Measurements from ENCODE around the gene KRTAP10-10.

The KRTAP10-10 gene

DNA sequence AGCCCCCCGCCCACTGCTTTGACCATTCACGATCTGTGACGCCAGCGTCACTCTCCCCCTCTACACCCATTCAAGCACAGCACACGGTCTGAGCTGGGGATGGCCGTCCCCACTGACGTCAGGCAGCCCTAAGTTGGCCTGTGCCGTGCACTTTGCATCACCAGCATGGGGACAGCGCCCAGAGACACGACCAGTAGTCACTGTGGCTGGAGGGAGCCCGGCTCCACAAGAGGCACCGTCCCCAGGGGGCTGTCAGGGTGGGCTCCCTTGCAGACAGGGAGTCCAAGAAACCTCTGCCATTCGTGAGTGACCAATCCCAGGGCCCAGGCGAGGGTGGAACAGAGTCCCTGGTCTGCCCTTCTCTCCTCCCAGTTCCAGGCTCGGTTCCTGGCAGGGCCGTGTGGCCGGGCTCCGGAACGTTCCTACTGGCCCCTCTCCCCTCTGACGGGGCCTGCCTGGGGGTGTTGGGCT, 23.0 kb upstream of the KRTAP10-10 start:
- no peak for DNase-seq (ENCODE audit: insufficient read length, low spot score)
- TF ChIP-seq SPI1 (IDR thresholded peaks at IDR 0.05; ENCODE audit: low read depth, low read length): no peak
- FAIRE-seq: no peak

DNA sequence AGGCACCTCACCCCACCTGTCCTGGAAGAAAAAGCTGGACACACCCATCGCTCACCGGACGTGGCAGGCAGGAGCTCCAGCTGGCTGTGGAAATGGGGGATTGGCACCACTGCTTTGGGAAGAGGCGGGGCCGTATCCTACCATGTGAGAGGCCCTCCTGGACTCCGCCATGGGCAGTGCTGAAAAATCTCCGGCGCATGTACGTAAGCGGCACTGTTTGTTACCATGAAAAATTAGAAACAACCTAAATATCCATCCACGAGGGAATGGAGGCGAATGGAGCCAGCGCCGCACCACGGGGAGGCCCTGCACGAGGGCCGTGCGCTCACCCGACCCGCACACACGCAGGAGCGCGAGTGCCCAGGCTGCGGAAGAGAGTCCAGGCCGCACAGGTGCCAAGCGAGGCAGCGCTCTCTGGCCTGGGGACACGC, 22.2 kb upstream of the KRTAP10-10 start:
- DNase-seq (ENCODE audit: insufficient read length, low spot score) (no peak), FAIRE-seq (no peak)
- no peak for TF ChIP-seq SPI1 (IDR thresholded peaks at IDR 0.05; ENCODE audit: low read depth, low read length)
- no peak for TF ChIP-seq POLR2A (IDR thresholded peaks at IDR 0.05; ENCODE audit: low read depth, low read length)
- TF ChIP-seq POU2F2 (IDR thresholded peaks at IDR 0.05; ENCODE audit: low read depth, low read length): no peak
- TF ChIP-seq TAF1 (IDR thresholded peaks at IDR 0.05; ENCODE audit: low read depth, low read length): no peak
- no peak for TF ChIP-seq POLR2AphosphoS5 (IDR thresholded peaks at IDR 0.05; ENCODE audit: low read depth, low read length)
- no peak for TF ChIP-seq PAX5 (IDR thresholded peaks at IDR 0.05; ENCODE audit: insufficient read depth, low read length, severe bottlenecking)

DNA sequence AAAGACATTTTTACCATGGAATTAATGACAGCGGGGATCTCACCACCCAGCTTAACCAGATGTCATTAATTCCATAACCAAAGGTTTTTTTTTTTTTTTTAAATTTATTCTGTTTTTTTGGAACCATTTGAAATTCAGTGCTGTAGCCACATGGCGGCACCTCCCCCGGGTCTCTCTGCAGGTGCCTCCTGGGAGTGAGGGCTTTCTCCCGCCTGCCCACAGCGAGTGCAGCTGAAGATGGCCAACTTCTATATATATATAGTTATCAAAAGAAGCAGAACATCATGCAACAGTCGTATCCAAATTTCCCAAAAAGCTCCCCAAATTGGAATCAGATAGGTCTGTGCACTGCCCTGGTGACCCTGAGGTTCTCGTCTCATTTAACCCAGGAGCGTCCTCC, 21.7 kb upstream of the KRTAP10-10 start:
- FAIRE-seq (no peak), DNase-seq (ENCODE audit: insufficient read length, low spot score) (no peak)
- TF ChIP-seq POU2F2 (IDR thresholded peaks at IDR 0.05; ENCODE audit: low read depth, low read length) (no peak), TAF1 (IDR thresholded peaks at IDR 0.05; ENCODE audit: low read depth, low read length) (no peak), PAX5 (IDR thresholded peaks at IDR 0.05; ENCODE audit: insufficient read depth, low read length, severe bottlenecking) (no peak), POLR2A (IDR thresholded peaks at IDR 0.05; ENCODE audit: low read depth, low read length) (no peak), SPI1 (IDR thresholded peaks at IDR 0.05; ENCODE audit: low read depth, low read length) (no peak), POLR2AphosphoS5 (IDR thresholded peaks at IDR 0.05; ENCODE audit: low read depth, low read length) (no peak)

DNA sequence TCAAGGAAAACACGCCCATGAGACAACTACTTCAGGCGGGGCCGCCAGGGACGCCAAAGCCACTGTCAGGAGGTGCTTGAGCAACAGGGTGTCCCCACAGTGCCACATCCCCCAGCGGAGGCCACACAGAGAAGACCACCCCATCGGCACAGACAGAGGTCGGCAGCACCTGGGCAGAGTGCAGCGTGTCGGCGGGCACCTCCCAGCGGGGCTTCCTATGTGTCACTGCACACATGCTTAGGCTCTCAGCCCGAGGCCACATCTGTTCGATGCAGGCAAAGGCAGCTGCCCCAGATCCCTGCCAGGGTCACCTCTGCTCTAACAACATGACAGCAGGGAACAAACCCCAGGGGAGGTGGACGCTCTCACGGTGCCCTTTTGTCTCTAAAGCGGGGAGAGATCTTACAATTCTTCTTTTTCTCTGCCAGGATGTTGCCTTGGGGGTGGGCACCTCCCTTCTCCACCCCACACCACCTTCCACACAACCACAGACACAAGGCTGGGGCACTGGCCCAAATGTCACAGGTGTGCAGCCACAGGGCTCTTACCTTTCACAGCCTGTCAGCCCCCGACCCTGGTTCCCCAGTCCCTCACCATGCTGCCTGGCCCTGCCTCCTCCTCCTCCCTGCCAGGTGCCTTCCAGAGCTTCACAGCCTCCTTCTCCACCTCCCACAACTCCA, 21.1 kb upstream of the KRTAP10-10 start:
- FAIRE-seq: no peak
- TF ChIP-seq TAF1 (IDR thresholded peaks at IDR 0.05; ENCODE audit: low read depth, low read length) (no peak), POLR2A (IDR thresholded peaks at IDR 0.05; ENCODE audit: low read depth, low read length) (no peak), SPI1 (IDR thresholded peaks at IDR 0.05; ENCODE audit: low read depth, low read length) (no peak), POU2F2 (IDR thresholded peaks at IDR 0.05; ENCODE audit: low read depth, low read length) (no peak), PAX5 (IDR thresholded peaks at IDR 0.05; ENCODE audit: insufficient read depth, low read length, severe bottlenecking) (no peak), POLR2AphosphoS5 (IDR thresholded peaks at IDR 0.05; ENCODE audit: low read depth, low read length) (no peak)
- no peak for DNase-seq (ENCODE audit: insufficient read length, low spot score)

DNA sequence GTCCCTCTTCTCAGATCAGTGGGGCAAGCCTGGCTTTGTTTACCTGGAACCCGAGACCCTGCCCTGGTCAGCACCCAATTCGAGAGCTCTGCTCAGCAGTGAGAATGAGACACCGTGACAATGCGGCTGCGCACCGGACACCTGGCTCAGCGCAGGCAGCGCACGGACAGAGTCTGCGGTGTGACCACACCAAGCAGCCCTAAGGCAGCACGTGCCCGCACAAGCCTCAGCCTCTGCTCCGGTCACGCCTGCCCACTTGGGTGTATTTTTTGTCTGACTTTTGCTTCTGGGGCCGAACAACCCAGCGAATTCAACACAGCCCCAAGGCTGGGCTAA, 20.6 kb upstream of the KRTAP10-10 start:
- no peak for FAIRE-seq
- TF ChIP-seq PAX5 (IDR thresholded peaks at IDR 0.05; ENCODE audit: insufficient read depth, low read length, severe bottlenecking): no peak
- no peak for TF ChIP-seq POLR2A (IDR thresholded peaks at IDR 0.05; ENCODE audit: low read depth, low read length)
- TF ChIP-seq SPI1 (IDR thresholded peaks at IDR 0.05; ENCODE audit: low read depth, low read length): no peak
- no peak for TF ChIP-seq POLR2AphosphoS5 (IDR thresholded peaks at IDR 0.05; ENCODE audit: low read depth, low read length)
- no peak for TF ChIP-seq TAF1 (IDR thresholded peaks at IDR 0.05; ENCODE audit: low read depth, low read length)
- TF ChIP-seq POU2F2 (IDR thresholded peaks at IDR 0.05; ENCODE audit: low read depth, low read length): no peak

DNA sequence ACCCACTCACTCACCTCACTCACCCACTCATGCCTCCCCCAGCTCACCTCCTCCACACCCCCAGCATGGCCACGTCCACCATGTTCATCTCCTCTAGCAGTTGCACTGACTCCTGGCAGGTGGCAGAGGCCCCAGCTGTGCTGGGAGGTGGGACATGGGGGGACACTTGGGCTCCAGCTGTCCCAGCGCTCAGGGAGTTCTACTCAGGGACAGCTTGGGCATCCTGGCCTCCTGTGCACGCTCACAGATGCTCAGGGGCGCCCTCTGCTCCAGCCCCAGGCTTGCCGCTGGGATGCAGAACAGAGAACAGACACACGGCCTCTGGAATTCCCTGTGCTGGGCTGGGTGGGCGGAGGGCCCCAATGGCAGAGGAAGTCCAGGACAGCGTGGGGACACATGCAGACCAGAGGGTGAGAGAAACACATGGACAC, 20.1 kb upstream of the KRTAP10-10 start:
- DNase-seq (ENCODE audit: insufficient read length, low spot score): no peak
- no peak for TF ChIP-seq POU2F2 (IDR thresholded peaks at IDR 0.05; ENCODE audit: low read depth, low read length)
- TF ChIP-seq TAF1 (IDR thresholded peaks at IDR 0.05; ENCODE audit: low read depth, low read length): no peak
- TF ChIP-seq POLR2AphosphoS5 (IDR thresholded peaks at IDR 0.05; ENCODE audit: low read depth, low read length): no peak
- TF ChIP-seq PAX5 (IDR thresholded peaks at IDR 0.05; ENCODE audit: insufficient read depth, low read length, severe bottlenecking): no peak
- TF ChIP-seq POLR2A (IDR thresholded peaks at IDR 0.05; ENCODE audit: low read depth, low read length): no peak
- no peak for TF ChIP-seq SPI1 (IDR thresholded peaks at IDR 0.05; ENCODE audit: low read depth, low read length)
- FAIRE-seq: no peak

More for the DNA sequence above, 20.6 kb upstream of the KRTAP10-10 start:
- DNase-seq (ENCODE audit: insufficient read length, low spot score): no peak

DNA sequence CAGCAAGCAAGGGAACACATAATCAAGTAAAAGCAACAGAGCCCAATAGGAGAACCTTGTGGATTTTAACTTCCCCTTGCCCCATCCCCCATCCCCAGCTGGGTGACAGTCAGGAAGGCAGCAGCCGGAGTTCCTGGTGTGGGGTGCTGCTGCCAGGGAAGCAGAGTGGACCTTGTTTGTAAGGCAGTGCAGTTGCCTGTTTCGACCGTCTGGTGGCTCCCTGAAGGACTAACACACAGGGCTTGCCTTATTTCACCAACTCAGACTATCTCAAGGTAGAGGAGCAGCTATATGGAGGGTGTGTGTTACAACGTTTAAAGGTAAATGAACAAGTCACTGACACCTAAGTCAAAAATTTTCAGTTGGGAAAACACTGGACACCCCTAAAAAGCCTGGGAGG, 18.7 kb upstream of the KRTAP10-10 start:
- FAIRE-seq (no peak), DNase-seq (ENCODE audit: insufficient read length, low spot score) (no peak)
- TF ChIP-seq POU2F2 (IDR thresholded peaks at IDR 0.05; ENCODE audit: low read depth, low read length) (no peak), SPI1 (IDR thresholded peaks at IDR 0.05; ENCODE audit: low read depth, low read length) (no peak), POLR2A (IDR thresholded peaks at IDR 0.05; ENCODE audit: low read depth, low read length) (no peak), TAF1 (IDR thresholded peaks at IDR 0.05; ENCODE audit: low read depth, low read length) (no peak), PAX5 (IDR thresholded peaks at IDR 0.05; ENCODE audit: insufficient read depth, low read length, severe bottlenecking) (no peak), POLR2AphosphoS5 (IDR thresholded peaks at IDR 0.05; ENCODE audit: low read depth, low read length) (no peak)

DNA sequence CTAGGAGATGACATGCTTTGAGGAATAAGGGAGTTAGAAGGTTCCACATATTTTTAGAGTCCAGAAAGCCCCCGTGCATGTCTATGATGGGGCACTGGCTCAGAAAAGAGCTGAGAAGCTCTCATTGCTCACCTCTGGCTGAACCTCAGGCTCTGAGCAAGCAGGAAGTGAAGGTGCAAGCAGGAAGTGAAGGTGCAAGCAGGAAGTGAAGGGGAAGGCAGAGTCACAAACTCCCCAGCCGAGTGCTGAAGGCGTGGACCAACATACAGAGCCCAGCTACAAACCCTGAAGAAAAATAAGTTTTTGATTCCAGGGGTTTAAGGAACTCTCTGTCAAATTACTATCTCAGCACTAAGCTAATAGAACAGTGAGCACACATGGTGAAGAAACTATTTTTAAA, 18.2 kb upstream of the KRTAP10-10 start:
- DNase-seq (ENCODE audit: insufficient read length, low spot score) (no peak), FAIRE-seq (no peak)
- no peak for TF ChIP-seq PAX5 (IDR thresholded peaks at IDR 0.05; ENCODE audit: insufficient read depth, low read length, severe bottlenecking)
- TF ChIP-seq TAF1 (IDR thresholded peaks at IDR 0.05; ENCODE audit: low read depth, low read length): no peak
- no peak for TF ChIP-seq POU2F2 (IDR thresholded peaks at IDR 0.05; ENCODE audit: low read depth, low read length)
- TF ChIP-seq POLR2AphosphoS5 (IDR thresholded peaks at IDR 0.05; ENCODE audit: low read depth, low read length): no peak

DNA sequence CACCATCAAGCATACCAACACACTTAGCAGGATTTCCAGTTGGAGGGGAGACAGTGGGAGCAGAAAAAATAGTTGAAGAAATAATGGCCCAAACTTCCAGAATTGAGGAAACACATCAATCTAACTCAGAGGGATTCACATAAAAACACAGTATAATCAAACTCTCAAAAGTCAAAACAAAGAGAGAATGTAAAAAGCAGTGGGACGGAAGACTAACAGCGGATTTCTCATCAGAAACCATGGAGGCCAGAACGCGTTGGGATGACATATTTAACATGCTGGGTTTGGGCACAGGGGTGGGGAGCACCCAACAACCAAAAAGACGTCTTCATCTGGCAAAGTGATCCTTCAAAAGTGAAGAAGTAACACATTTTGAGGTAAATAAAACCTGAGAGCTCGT, 17.3 kb upstream of the KRTAP10-10 start:
- TF ChIP-seq PAX5 (IDR thresholded peaks at IDR 0.05; ENCODE audit: insufficient read depth, low read length, severe bottlenecking): no peak
- TF ChIP-seq SPI1 (IDR thresholded peaks at IDR 0.05; ENCODE audit: low read depth, low read length): no peak
- TF ChIP-seq POU2F2 (IDR thresholded peaks at IDR 0.05; ENCODE audit: low read depth, low read length): no peak
- TF ChIP-seq POLR2AphosphoS5 (IDR thresholded peaks at IDR 0.05; ENCODE audit: low read depth, low read length): no peak
- no peak for TF ChIP-seq TAF1 (IDR thresholded peaks at IDR 0.05; ENCODE audit: low read depth, low read length)
- TF ChIP-seq POLR2A (IDR thresholded peaks at IDR 0.05; ENCODE audit: low read depth, low read length): no peak
- DNase-seq (ENCODE audit: insufficient read length, low spot score) (no peak), FAIRE-seq (no peak)

DNA sequence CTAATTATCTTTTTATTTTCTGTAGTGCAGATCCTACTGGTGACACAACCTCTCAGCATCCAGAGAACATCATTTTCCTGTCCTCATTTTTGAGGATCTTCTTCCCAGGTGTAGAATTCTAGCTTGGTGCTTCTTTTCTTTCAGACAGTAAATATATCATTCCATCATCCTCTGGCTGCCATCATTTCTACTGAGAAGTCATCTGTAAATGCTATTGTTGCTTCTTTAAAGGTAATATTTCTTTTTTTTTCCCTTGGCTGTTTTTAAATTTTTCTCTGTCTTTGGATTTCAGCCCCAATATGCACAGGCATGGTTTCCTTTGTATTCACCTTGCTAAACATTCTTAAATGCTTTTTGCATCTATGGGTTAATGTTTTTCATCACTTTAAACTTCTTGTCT, 13.6 kb upstream of the KRTAP10-10 start:
- no peak for FAIRE-seq
- TF ChIP-seq POU2F2 (IDR thresholded peaks at IDR 0.05; ENCODE audit: low read depth, low read length) (no peak), POLR2A (IDR thresholded peaks at IDR 0.05; ENCODE audit: low read depth, low read length) (no peak), TAF1 (IDR thresholded peaks at IDR 0.05; ENCODE audit: low read depth, low read length) (no peak), SPI1 (IDR thresholded peaks at IDR 0.05; ENCODE audit: low read depth, low read length) (no peak), PAX5 (IDR thresholded peaks at IDR 0.05; ENCODE audit: insufficient read depth, low read length, severe bottlenecking) (no peak), POLR2AphosphoS5 (IDR thresholded peaks at IDR 0.05; ENCODE audit: low read depth, low read length) (no peak)

More for the DNA sequence above, 13.6 kb upstream of the KRTAP10-10 start:
- DNase-seq (ENCODE audit: insufficient read length, low spot score): no peak
